Smooth muscle cell (in vitro differentiated cells): ENCODE data around the gene FAM117B. TPM values are rescaled to one million over a fixed set of nuclear protein-coding genes. Genes with fewer than 3 reads are reported as not detected.
"Not testable (repeated sequence)": the region's sequence is repeated elsewhere in the genome, so short reads cannot be mapped to it uniquely, and the experiment has no call there.

Experiments
- DNase-seq: peaks from one replicate; lab custom pipeline; 2025; ENCODE audit not compliant: unreplicated experiment; lab: John Stamatoyannopoulos, UW
- H2AFZ ChIP-seq: fragments of 200-600 bp; sonication (generic); 2 replicates; pipeline ENCODE4 v1.6.0; 2016; ENCODE audit warnings: antibody characterized with exemption, low read depth, mild to moderate bottlenecking
- H3F3A ChIP-seq: fragments of 200-600 bp; sonication (generic); 2 replicates; pipeline ENCODE4 v1.6.0; 2017; ENCODE audit warnings: antibody characterized with exemption, low read depth
- H3K27ac ChIP-seq: fragments of 200-600 bp; sonication (generic); 2 replicates; pipeline ENCODE4 v1.5.1; 2016; ENCODE audit warnings: low read depth, mild to moderate bottlenecking
- H3K27me3 ChIP-seq: fragments of 200-600 bp; sonication (generic); 2 replicates; pipeline ENCODE4 v1.6.1; 2016; ENCODE audit warnings: low read depth, mild to moderate bottlenecking
- H3K36me3 ChIP-seq: fragments of 200-600 bp; sonication (generic); 2 replicates; pipeline ENCODE4 v1.5.1; 2016; ENCODE audit warnings: low read depth
- H3K4me1 ChIP-seq: fragments of 200-600 bp; sonication (generic); 2 replicates; pipeline ENCODE4 v1.5.1; 2016; ENCODE audit warnings: low read depth
- H3K4me2 ChIP-seq: fragments of 200-600 bp; sonication (generic); 2 replicates; pipeline ENCODE4 v1.6.0; 2016; ENCODE audit warnings: mild to moderate bottlenecking
- H3K4me3 ChIP-seq: fragments of 200-600 bp; sonication (generic); 2 replicates; pipeline ENCODE4 v1.5.1; 2016; ENCODE audit warnings: mild to moderate bottlenecking
- H3K79me2 ChIP-seq: fragments of 200-600 bp; sonication (generic); 2 replicates; pipeline ENCODE4 v1.6.0; 2016; ENCODE audit warnings: low read depth, mild to moderate bottlenecking
- H3K9ac ChIP-seq: fragments of 200-600 bp; sonication (generic); 2 replicates; pipeline ENCODE4 v1.6.0; 2016; ENCODE audit warnings: low read depth
- H3K9me3 ChIP-seq: fragments of 200-600 bp; sonication (generic); replicated peaks from 2 replicates; pipeline ENCODE4 v1.5.1; 2016; ENCODE audit warnings: low read depth
- H4K20me1 ChIP-seq: fragments of 200-600 bp; sonication (generic); 2 replicates; pipeline ENCODE4 v1.6.0; 2016; ENCODE audit warnings: low read depth
- WGBS: methylation state at CpG from one replicate; pipeline ENCODE4 v1.1.7; 2016; ENCODE audit warnings: low lambda C conversion rate; 5-methylcytosine and 5-hydroxymethylcytosine counted together
- polyA plus RNA-seq: library from polyadenylated mRNA; unstranded; fragments of >200 nt; fragmentation: Nextera tagmentation; extraction: Ambion mirVana; gene quantifications from 2 replicates; pipeline ENCODE4 v1.2.1, GENCODE V29; 2016
- total RNA-seq: library from RNA; depleted of rRNA; stranded (reverse); fragments of >200 nt; gene quantifications from 2 replicates; pipeline ENCODE4 v1.2.3, GENCODE V29; 2014
- TF ChIP-seq, protein P1 (sequence below): fragments of 200-600 bp; sonication (generic); IDR thresholded peaks from 2 replicates; pipeline ENCODE4 v1.5.1; 2017; ENCODE audit warnings: borderline replicate concordance, mild to moderate bottlenecking, antibody characterized with exemption; ENCODE audit not compliant: insufficient read depth, poor library complexity, severe bottlenecking

The FAM117B gene
- total and polyA plus RNA-seq, 2 experiments from 2014 or later = 5.4 to 11.1 TPM

DNA sequence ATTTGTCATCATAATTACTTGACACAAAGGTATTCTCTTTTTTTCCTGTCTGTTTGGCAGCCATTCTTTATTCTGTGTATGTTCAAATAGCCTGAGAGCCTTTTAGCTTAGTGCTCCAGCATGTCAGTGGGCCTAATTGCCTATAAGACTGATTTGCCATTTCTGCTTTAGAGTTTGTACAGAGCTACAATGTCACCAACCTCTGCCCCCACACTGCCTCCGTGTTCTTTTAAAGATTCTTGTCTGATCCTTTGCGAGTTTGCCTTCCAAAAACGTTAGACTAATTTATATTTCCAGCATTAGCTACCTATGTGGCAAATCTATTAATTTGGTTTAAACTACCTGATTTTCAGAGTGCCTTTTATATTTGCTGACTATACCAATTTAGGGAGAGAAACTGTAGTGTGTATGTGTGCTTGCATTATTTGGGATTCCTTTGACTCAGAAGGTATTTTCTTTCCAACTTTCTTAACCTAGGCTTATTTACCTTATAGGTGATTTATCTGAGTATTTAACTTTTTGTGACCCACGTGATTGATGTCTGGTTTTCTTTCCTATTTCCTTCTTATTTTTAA is 70.8 kb downstream of the FAM117B start:
- peaks cover 22% of the 10 kb centered on the region for H3K79me2 ChIP-seq

DNA sequence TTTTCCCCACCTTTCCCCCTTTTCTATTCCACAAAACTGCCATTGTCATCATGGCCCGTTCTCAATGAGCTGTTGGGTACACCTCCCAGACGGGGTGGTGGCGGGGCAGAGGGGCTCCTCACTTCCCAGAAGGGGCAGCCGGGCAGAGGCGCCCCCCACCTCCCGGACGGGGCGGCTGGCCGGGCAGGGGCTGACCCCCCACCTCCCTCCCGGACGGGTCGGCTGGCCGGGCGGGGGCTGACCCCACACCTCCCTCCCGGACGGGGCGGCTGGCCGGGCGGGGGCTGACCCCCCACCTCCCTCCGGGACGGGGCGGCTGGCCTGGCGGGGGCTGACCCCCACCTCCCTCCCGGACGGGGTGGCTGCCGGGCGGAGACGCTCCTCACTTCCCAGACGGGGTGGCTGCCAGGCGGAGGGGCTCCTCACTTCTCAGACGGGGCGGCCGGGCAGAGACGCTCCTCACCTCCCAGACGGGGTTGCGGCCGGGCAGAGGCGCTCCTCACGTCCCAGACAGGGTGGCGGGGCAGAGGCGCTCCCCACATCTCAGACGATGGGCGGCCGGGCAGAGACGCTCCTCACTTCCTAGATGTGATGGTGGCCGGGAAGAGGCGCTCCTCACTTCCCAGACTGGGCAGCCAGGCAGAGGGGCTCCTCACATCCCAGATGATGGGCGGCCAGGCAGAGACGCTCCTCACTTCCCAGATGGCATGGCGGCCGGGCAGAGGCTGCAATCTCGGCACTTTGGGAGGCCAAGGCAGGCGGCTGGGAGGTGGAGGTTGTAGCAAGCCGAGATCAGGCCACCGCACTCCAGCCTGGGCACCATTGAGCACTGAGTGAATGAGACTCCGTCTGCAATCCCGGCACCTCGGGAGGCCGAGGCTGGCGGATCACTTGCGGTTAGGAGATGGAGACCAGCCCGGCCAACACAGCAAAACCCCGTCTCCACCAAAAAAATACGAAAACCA is 80.5 kb downstream of the FAM117B start:
- not testable (repeated sequence) for H3K9me3 ChIP-seq, H4K20me1 ChIP-seq, H3K27me3 ChIP-seq, H3K9ac ChIP-seq, H3K4me1 ChIP-seq, H3K27ac ChIP-seq, H3K36me3 ChIP-seq, H2AFZ ChIP-seq, H3K4me2 ChIP-seq, H3F3A ChIP-seq, H3K4me3 ChIP-seq, DNase-seq
- WGBS = 97% methylated on average over 35 of the region's 64 CpGs
- H3K79me2 ChIP-seq = peaks cover 52% of the 10 kb centered on the region

More for the DNA sequence above, 70.8 kb downstream of the FAM117B start:
- Histone ChIP-seq H3K4me1 (no peaks in the 10 kb centered on the region), H2AFZ (no peak overlapping the region), H3F3A (no peaks in the 10 kb centered on the region), H3K36me3 (no peaks in the 10 kb centered on the region), H3K27ac (no peak overlapping the region), H3K9me3 (no peaks in the 10 kb centered on the region), H3K4me3 (no peak overlapping the region), H4K20me1 (peaks cover 5% of the 10 kb centered on the region), H3K4me2 (no peak overlapping the region), H3K9ac (no peak overlapping the region), H3K27me3 (no peaks in the 10 kb centered on the region)
- DNase-seq = no peak
- TF ChIP-seq, protein P1, sequence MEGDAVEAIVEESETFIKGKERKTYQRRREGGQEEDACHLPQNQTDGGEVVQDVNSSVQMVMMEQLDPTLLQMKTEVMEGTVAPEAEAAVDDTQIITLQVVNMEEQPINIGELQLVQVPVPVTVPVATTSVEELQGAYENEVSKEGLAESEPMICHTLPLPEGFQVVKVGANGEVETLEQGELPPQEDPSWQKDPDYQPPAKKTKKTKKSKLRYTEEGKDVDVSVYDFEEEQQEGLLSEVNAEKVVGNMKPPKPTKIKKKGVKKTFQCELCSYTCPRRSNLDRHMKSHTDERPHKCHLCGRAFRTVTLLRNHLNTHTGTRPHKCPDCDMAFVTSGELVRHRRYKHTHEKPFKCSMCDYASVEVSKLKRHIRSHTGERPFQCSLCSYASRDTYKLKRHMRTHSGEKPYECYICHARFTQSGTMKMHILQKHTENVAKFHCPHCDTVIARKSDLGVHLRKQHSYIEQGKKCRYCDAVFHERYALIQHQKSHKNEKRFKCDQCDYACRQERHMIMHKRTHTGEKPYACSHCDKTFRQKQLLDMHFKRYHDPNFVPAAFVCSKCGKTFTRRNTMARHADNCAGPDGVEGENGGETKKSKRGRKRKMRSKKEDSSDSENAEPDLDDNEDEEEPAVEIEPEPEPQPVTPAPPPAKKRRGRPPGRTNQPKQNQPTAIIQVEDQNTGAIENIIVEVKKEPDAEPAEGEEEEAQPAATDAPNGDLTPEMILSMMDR = no peak
- 82% methylated on average over 4 of the region's 4 CpGs for WGBS

DNA sequence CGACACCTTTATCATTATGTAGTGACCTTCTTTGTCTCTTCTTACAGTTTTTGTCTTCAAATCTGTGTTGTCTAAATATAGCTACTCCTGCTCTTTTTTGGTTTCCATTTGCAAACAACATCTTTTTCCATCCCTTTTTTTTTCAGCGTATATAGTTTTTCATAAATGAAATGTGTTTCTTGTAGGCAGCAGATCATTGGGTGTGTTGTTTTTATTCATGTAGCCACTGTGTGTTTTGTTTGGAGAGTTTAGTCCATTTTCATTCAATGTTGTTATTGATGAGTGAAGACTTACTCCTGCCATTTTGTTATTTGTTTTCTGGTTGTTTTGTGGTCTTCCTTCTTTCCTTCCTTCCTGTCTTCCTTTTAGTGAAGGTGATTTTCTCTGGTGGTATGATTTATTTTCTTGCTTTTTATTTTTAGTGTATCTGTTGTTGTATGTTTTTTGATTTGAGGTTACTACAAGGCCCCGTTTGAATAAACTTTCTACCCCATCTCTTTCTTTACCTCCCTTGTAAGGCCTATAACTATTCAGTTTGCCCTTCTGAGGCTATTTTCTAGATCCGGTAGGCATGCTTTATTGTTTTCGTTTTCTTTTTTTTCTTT is 81.4 kb downstream of the FAM117B start:
- Histone ChIP-seq H3K79me2 (peaks cover 45% of the 10 kb centered on the region), H3K4me1 (peaks cover 4% of the 10 kb centered on the region), H3K4me2 (no peak overlapping the region), H3K9ac (no peak overlapping the region), H3K27me3 (no peaks in the 10 kb centered on the region), H3K36me3 (peaks cover 8% of the 10 kb centered on the region), H4K20me1 (no peaks in the 10 kb centered on the region), H3K4me3 (no peak overlapping the region), H3K9me3 (peaks cover 4% of the 10 kb centered on the region), H3K27ac (no peak overlapping the region), H2AFZ (no peak overlapping the region), H3F3A (no peaks in the 10 kb centered on the region)
- no peak for DNase-seq
- 95% methylated on average over 5 of the region's 5 CpGs for WGBS
- TF ChIP-seq, protein P1 = no peak

DNA sequence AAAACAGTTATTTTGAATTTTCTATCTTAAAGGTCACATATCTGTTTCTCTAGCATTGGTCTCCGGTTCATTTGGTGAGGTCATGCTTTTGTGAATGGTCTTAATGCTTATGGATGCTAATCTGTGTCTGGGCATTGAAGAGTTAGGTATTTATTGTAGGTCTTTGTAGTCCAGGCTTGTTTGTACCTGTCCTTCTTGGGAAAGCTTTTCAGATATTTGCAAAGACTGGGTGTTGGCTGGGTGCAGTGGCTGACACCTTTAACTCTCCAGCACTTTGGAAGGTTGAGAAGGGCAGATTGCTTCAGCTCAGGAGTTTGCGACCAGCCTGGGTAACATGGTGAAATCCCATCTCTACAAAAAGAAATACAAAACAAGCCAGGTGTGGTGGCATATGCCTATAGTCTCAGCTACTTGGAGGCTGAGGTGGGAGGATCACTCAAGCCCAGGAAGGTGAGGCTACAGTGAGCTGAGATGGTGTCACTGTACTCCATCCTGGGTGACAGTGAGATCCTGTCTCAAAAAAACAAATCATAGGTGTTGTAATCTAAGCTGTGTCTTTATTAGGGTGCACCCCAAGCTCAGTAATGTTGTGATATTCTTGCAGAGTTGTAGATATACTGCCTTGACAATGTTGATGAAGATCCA is 82.3 kb downstream of the FAM117B start:
- no peak overlapping the region for H3K4me3 ChIP-seq
- H3F3A ChIP-seq = no peaks in the 10 kb centered on the region
- H3K27me3 ChIP-seq = no peaks in the 10 kb centered on the region
- no peak overlapping the region for H3K27ac ChIP-seq
- no peaks in the 10 kb centered on the region for H4K20me1 ChIP-seq
- peaks cover 45% of the 10 kb centered on the region for H3K79me2 ChIP-seq
- no peak overlapping the region for H3K4me2 ChIP-seq
- H2AFZ ChIP-seq = no peak overlapping the region
- no peak overlapping the region for H3K9ac ChIP-seq
- H3K4me1 ChIP-seq = peaks cover 4% of the 10 kb centered on the region
- peaks cover 4% of the 10 kb centered on the region for H3K9me3 ChIP-seq
- DNase-seq = no peak
- H3K36me3 ChIP-seq = peaks cover 8% of the 10 kb centered on the region
- TF ChIP-seq, protein P1 = no peak
- 95% methylated on average over 2 of the region's 2 CpGs for WGBS
